Subcutaneous adipose tissue (tissue), 4 donors: ENCODE data around the gene ANKRD16. TPM values are rescaled to one million over a fixed set of nuclear protein-coding genes. Genes with fewer than 3 reads are reported as not detected.

Experiments
- CTCF ChIP-seq: fragments of 450-650 bp; IDR thresholded peaks from one replicate; pipeline ENCODE4 v1.5.1; 2016; ENCODE audit warnings: low read depth, mild to moderate bottlenecking, control low read depth, antibody characterized with exemption, moderate library complexity
- total RNA-seq, 4 donors: library from RNA; depleted of rRNA; stranded (reverse); fragments of >200 nt; gene quantifications; one replicate each; pipeline ENCODE4 v1.1.0, GENCODE V29; 2016

Gene ANKRD16
- total RNA-seq, 4 donors from 2014 or later, result 2.8 to 11.5 (median 5.8) TPM

DNA sequence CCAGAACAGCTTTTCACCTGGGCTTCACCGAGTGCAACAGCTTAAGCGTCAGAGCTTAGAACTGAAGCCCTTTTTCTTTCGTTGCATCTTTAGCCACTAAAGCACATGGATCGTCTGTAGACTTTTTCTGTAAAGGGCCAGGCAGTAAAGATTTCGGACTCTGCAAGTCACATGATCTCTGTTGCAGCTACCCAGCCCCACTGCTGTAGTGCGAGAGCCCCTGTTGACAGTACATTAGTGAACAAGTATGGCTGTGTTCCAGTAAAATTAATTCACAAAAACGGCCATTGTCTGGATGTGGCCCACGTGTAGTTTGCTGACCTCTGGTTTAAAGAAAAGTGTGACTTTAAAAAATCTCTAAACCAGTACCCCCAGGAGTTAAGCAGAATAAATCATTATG is 39.7 kb upstream of the ANKRD16 start:
- no peak for TF ChIP-seq CTCF

- no peak for TF ChIP-seq CTCF
These were observed 37.6 kb upstream of the ANKRD16 start for GRCh38 chr10:5927306-5927705.

DNA sequence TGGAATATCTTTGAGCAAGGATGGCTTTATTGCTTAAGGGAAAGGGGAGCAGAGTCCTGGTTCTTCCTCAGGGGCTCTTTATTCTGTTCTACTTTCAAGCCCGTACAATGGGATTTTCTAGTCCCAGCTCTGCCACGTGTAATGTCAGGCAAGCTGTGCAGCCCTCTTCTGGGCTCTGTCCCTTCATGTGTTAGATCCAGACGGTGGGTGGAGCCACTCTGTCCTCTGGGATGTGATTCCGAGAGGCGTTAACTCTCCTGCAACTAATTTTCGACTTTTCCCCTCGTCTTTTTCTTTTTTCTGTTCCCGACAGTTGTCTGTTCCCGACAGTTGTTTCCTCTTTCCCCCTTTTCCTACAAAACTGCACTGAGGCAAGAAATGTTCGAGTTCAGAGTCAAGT is 35.2 kb upstream of the ANKRD16 start:
- no peak for TF ChIP-seq CTCF

DNA sequence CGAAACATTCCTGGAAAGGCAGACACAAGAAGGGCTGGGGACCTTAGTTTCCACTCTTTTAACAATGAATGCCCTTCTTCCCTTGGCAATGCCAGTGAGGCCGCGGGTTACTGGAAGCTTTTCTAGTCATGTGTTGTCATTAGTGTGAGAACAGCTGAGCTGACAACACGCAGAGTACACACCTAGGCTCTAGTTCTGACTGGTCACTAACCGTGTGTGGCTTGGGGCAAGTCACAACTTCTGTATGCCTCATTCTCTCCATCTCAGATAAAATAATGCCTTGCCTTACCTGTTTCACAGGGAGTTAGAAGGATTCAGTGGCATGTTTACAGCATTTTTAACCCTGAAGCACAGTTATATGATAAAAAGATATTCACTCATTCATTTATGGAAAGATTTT is 32.1 kb upstream of the ANKRD16 start:
- TF ChIP-seq CTCF, result no peak

- TF ChIP-seq CTCF, result no peak
These were observed 29.9 kb upstream of the ANKRD16 start for GRCh38 chr10:5919568-5919967.

- TF ChIP-seq CTCF, result no peak
These were observed 29.1 kb upstream of the ANKRD16 start for GRCh38 chr10:5918763-5919162.

DNA sequence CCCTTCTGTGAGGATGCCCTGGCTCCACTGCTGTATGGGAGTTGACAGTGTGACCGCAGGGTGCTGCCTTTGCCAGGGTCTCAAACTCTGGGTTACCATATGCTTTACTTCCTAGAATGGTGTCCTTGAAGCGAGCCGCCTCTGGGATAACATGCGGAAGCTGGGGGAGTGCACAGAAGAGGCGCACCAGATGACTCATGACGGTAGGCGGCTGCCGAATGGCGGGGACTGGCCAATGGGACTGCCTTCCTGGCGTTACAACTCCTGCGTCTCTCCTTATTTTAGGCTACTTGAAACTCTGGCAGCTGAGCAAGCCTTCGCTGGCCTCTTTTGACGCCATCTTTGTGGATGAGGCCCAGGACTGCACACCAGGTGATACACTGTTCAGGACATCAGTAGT is 27.6 kb upstream of the ANKRD16 start:
- TF ChIP-seq CTCF, result no peak
